Measurements from ENCODE around the gene CEP128. TPM values are rescaled to one million over a fixed set of nuclear protein-coding genes. Genes with fewer than 3 reads are reported as not detected.

Gene CEP128
- total RNA-seq, 4 donors from 2014 or later, result 13.9 to 18.1 (median 16.0) TPM

- H3K36me3 ChIP-seq, result no peaks in the 10 kb centered on the region
- H3K4me3 ChIP-seq (replicated peaks in 1 of 3), result no peak overlapping the region
- no peaks in the 10 kb centered on the region for H3K9me3 ChIP-seq
- H3K4me1 ChIP-seq, result no peaks in the 10 kb centered on the region
- no peak for TF ChIP-seq POLR2A (IDR thresholded peaks at IDR 0.05)
- TF ChIP-seq, protein P1, sequence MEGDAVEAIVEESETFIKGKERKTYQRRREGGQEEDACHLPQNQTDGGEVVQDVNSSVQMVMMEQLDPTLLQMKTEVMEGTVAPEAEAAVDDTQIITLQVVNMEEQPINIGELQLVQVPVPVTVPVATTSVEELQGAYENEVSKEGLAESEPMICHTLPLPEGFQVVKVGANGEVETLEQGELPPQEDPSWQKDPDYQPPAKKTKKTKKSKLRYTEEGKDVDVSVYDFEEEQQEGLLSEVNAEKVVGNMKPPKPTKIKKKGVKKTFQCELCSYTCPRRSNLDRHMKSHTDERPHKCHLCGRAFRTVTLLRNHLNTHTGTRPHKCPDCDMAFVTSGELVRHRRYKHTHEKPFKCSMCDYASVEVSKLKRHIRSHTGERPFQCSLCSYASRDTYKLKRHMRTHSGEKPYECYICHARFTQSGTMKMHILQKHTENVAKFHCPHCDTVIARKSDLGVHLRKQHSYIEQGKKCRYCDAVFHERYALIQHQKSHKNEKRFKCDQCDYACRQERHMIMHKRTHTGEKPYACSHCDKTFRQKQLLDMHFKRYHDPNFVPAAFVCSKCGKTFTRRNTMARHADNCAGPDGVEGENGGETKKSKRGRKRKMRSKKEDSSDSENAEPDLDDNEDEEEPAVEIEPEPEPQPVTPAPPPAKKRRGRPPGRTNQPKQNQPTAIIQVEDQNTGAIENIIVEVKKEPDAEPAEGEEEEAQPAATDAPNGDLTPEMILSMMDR (IDR thresholded peaks at IDR 0.05), result no peak
- no peaks in the 10 kb centered on the region for H3K27me3 ChIP-seq
- DNase-seq, result no peak
- WGBS, 2 donors, result 94 to 96% methylated on average over 3 of the region's 3 CpGs
- no peak overlapping the region for H3K27ac ChIP-seq
- intact Hi-C loops (cut with DNase I), result no loop called here
Observed at GRCh38 chr14:80507292-80507869, 434.2 kb downstream of the CEP128 start.

DNA sequence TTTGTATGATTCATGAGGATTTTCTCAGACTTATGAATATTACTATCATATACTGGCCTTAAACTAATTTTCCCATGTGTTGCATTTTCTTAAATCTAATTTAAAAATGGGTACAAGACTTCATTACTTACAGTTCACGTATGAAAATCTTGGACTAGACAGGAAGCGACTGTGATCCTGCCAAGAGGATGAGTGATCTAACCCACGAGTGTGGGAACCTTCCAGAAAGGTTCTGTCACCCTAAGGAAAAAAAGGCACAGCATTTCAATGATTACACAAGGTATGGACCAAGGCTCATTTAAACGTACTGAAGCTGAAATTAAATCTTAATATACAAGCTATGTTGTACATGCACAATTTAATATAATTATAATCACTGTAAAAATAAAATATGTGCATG lies 436.8 kb downstream of the CEP128 start:
- no peak for DNase-seq
- TF ChIP-seq POLR2A (IDR thresholded peaks at IDR 0.05), result no peak
- TF ChIP-seq, protein P1 (IDR thresholded peaks at IDR 0.05), result no peak
- Histone ChIP-seq H3K4me3 (replicated peaks in 1 of 3) (no peak overlapping the region), H3K27ac (no peak overlapping the region), H3K9me3 (no peaks in the 10 kb centered on the region), H3K27me3 (no peaks in the 10 kb centered on the region), H3K36me3 (no peaks in the 10 kb centered on the region), H3K4me1 (no peaks in the 10 kb centered on the region)
- WGBS, 2 donors, result 81 to 89% methylated on average over 4 of the region's 4 CpGs
- intact Hi-C loops (cut with DNase I), result no loop called here

- Histone ChIP-seq H3K4me3 (replicated peaks in 1 of 3) (no peak overlapping the region), H3K27ac (no peak overlapping the region), H3K27me3 (no peaks in the 10 kb centered on the region), H3K36me3 (no peaks in the 10 kb centered on the region), H3K4me1 (no peaks in the 10 kb centered on the region), H3K9me3 (no peaks in the 10 kb centered on the region)
- TF ChIP-seq, protein P1 (IDR thresholded peaks at IDR 0.05), result no peak
- TF ChIP-seq POLR2A (IDR thresholded peaks at IDR 0.05), result no peak
- intact Hi-C loops (cut with DNase I), result no loop called here
- DNase-seq, result no peak
- WGBS, 2 donors, result 95 to 100% methylated on average over 2 of the region's 2 CpGs
Observed at GRCh38 chr14:80498533-80498932, 443.0 kb downstream of the CEP128 start.

DNA sequence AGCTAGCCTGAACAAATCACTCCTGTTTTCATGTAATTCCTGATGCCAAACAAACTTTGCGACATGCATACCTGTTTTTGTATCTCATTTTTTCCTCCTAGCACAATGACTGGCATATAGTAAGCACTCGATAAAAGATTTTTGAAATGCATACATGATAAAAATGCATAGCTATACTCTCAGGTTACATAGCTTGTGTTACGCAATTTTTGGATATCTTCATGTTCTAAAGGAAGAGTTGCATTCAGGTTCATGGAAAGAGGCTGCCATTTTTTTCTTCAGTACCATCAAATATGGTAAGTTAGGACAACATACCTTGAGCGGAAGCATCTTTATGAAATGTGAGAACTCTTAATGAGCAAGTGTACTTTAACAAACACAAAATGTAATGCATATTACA lies 445.4 kb downstream of the CEP128 start:
- H3K4me1 ChIP-seq, result no peaks in the 10 kb centered on the region
- TF ChIP-seq, protein P1 (IDR thresholded peaks at IDR 0.05), result no peak
- no peak for TF ChIP-seq POLR2A (IDR thresholded peaks at IDR 0.05)
- 96% methylated on average over 4 of the region's 4 CpGs for WGBS, 2 donors
- H3K9me3 ChIP-seq, result no peaks in the 10 kb centered on the region
- no peaks in the 10 kb centered on the region for H3K36me3 ChIP-seq
- no peak overlapping the region for H3K27ac ChIP-seq
- intact Hi-C loops (cut with DNase I), result no loop called here
- no peak for DNase-seq
- H3K4me3 ChIP-seq (replicated peaks in 1 of 3), result no peak overlapping the region
- H3K27me3 ChIP-seq, result no peaks in the 10 kb centered on the region

DNA sequence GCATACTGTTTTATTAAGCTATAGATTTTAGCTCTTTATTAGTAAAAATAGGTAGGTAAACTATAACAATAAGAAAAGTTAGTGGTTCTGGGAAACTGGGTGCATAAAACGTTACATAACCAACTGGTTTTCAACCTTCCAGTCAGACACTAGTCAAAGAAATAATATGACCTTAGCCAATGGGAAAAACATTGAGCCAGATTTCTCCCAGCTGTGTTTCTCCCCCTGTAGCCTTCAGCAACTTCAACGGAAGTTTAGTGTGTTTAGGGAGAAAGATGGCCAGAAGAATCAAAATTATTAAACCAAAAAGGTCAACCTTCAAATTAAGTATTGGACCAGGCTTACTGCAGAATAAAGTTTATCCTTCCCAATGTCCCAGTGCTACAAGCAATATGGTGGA lies 446.8 kb downstream of the CEP128 start:
- H3K27me3 ChIP-seq, result no peaks in the 10 kb centered on the region
- H3K4me1 ChIP-seq, result no peaks in the 10 kb centered on the region
- intact Hi-C loops (cut with DNase I), result no loop called here
- TF ChIP-seq POLR2A (IDR thresholded peaks at IDR 0.05), result no peak
- TF ChIP-seq, protein P1 (IDR thresholded peaks at IDR 0.05), result no peak
- H3K9me3 ChIP-seq, result no peaks in the 10 kb centered on the region
- no peaks in the 10 kb centered on the region for H3K36me3 ChIP-seq
- no peak overlapping the region for H3K27ac ChIP-seq
- no peak for DNase-seq
- no peak overlapping the region for H3K4me3 ChIP-seq (replicated peaks in 1 of 3)
- 85 to 94% methylated on average over 2 of the region's 2 CpGs for WGBS, 2 donors

Data from thyroid gland (tissue), 4 donors.